ENCODE measurements around the gene ZYX.
"Not testable (repeated sequence)": the region's sequence is repeated elsewhere in the genome, so short reads cannot be mapped to it uniquely, and the experiment has no call there.

The ZYX gene

DNA sequence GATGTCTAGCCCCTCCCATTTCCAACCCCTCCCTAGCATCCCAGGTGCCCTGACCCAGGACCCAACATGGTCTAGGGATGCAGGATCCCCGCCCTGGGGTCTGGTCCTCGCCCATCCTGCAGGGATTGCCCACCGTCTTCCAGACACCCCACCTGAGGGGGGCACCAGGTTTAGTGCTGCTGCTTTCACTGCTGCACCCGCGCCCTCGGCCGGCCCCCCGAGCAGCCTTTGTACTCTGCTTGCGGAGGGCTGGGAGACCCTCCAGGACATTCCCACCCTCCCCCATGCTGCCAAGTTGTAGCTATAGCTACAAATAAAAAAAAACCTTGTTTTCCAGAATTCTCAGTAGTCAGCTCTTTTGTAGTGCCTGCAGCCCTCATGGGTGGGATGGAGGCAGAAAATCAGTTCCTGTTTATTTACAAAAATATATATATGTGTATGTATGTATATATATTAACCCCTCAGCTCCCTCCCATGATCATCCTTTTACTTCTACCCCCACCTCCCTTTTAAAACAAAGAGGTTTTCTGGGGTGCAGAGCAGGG lies 9.7 kb downstream of the ZYX start:
- H3K9me3 ChIP-seq (ENCODE audit: insufficient read depth, low read length): no peaks in the 10 kb centered on the region
- H3K27me3 ChIP-seq (ENCODE audit: low read length): no peaks in the 10 kb centered on the region
- no peak overlapping the region for H3K4me2 ChIP-seq (ENCODE audit: low read depth, low read length, poor library complexity, severe bottlenecking)
- no peak overlapping the region for H3K4me3 ChIP-seq (ENCODE audit: insufficient read depth, low read length, poor library complexity, severe bottlenecking)
- no peak overlapping the region for H2AFZ ChIP-seq (ENCODE audit: low read depth, low read length, severe bottlenecking)
- H3K36me3 ChIP-seq (ENCODE audit: low read length): no peaks in the 10 kb centered on the region
- no peak overlapping the region for H3K9ac ChIP-seq (ENCODE audit: low read length)
- no peaks in the 10 kb centered on the region for H3K9me2 ChIP-seq (replicated peaks; ENCODE audit: insufficient read depth, low read length)
- no peaks in the 10 kb centered on the region for H4K20me1 ChIP-seq (ENCODE audit: low read depth, low read length)
- H3K27ac ChIP-seq (ENCODE audit: low read depth, low read length): no peak overlapping the region
- H3K79me2 ChIP-seq (ENCODE audit: insufficient read depth, low read length): no peaks in the 10 kb centered on the region
- H3F3A ChIP-seq (ENCODE audit: insufficient read depth): no peaks in the 10 kb centered on the region
- TF ChIP-seq EZH2phosphoT487 (conservative IDR thresholded peaks at IDR 0.05; ENCODE audit: low read length): no peak
- TF ChIP-seq CTCF (IDR thresholded peaks at IDR 0.05; ENCODE audit: insufficient read depth, low read length, poor library complexity, severe bottlenecking): no peak

DNA sequence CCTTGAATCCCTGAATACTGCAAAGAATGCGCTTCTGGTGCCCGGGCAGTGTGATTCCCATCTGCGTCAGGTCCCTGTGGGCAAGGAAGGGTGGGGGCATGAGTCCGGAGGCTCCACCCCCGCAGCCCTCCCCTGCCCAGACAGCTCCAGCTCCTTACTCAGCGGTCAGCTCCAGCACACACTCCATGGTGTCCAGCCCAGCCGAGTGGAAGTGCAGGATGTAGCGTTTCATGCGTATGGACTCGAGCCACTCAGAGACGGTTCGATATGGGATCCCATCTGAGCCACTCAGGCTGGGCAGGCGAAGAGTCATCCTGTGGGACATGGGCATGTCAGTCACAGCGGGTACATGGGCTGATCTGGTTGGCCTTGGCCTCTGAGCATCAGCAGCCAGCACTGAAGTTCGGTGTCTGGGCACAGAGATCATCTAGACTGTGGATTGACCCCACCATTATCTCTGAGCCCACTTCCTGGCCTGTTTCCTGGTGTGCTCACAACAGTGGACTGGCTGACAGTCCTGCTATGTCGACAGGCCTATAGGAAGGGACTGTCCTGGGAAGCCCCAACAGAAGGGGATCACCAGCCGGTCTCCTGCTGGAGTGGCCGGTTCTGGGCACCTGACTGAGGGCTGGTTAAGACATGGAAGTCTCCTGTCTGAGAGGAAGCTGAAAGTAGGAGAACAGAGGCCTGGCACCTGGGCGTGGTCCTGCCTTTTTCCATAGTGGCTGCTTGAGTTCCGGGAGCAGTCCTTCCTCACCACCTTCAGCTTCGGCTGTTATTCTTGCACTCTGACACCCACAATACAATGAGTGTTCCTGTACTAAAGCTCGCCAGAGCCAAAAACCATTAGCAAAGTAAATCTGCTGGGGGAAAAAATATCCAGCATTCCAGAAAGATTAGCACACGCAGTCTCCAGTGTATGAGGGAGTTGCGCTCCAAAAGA lies 10.6 kb downstream of the ZYX start:
- Histone ChIP-seq H3K4me2 (ENCODE audit: low read depth, low read length, poor library complexity, severe bottlenecking) (no peak overlapping the region), H3K9me3 (ENCODE audit: insufficient read depth, low read length) (no peaks in the 10 kb centered on the region), H3K27me3 (ENCODE audit: low read length) (no peaks in the 10 kb centered on the region), H3K27ac (ENCODE audit: low read depth, low read length) (no peak overlapping the region), H3K9ac (ENCODE audit: low read length) (no peak overlapping the region), H3K79me2 (ENCODE audit: insufficient read depth, low read length) (no peaks in the 10 kb centered on the region), H3K36me3 (ENCODE audit: low read length) (no peaks in the 10 kb centered on the region), H3F3A (ENCODE audit: insufficient read depth) (no peaks in the 10 kb centered on the region), H4K20me1 (ENCODE audit: low read depth, low read length) (no peaks in the 10 kb centered on the region), H2AFZ (ENCODE audit: low read depth, low read length, severe bottlenecking) (no peak overlapping the region), H3K9me2 (replicated peaks; ENCODE audit: insufficient read depth, low read length) (no peaks in the 10 kb centered on the region), H3K4me3 (ENCODE audit: insufficient read depth, low read length, poor library complexity, severe bottlenecking) (no peak overlapping the region)
- no peak for TF ChIP-seq EZH2phosphoT487 (conservative IDR thresholded peaks at IDR 0.05; ENCODE audit: low read length)
- TF ChIP-seq CTCF (IDR thresholded peaks at IDR 0.05; ENCODE audit: insufficient read depth, low read length, poor library complexity, severe bottlenecking): no peak

DNA sequence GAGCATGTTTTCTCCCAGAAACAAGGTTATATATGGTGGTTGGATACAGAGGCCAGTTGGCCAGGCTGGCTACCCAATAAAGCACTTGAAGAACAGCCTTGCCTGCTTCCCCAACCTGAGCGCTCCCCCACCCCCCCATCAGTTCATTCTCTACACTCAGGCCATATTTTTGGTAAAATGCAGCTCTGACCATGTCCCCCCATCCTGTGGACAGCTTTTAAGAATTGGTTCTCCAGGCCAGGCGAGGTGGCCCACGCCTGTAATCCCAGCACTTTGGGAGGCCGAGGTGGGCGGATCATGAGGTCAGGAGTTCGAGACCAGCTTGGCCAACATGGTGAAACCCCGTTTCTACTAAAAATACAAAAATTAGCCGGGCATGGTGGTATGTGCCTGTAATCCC lies 11.3 kb downstream of the ZYX start:
- H3K36me3 ChIP-seq (ENCODE audit: low read length); H3F3A ChIP-seq (ENCODE audit: insufficient read depth): not testable (repeated sequence)

DNA sequence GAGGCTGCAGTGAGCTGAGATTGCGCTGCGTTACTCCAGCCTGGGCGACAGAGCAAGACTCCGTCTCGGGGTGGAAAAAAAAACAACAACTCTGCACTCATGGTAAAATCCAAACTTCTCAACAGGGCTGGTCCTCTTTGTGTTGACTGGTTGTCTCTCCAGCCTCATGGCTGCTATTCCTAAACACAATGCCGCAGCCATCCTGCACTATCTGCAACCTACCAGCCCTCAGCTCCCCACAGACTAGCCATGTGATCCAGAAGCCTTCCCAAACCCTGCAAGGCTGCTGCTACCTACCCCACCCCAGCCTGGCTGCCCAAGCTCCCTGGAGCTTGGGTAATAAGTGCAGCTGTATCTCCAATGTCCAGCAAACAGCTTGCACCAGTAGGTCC lies 11.7 kb downstream of the ZYX start:
- Histone ChIP-seq H3K79me2 (ENCODE audit: insufficient read depth, low read length) (no peaks in the 10 kb centered on the region), H3K4me3 (ENCODE audit: insufficient read depth, low read length, poor library complexity, severe bottlenecking) (no peak overlapping the region), H3K36me3 (ENCODE audit: low read length) (no peaks in the 10 kb centered on the region), H3K27ac (ENCODE audit: low read depth, low read length) (no peak overlapping the region), H2AFZ (ENCODE audit: low read depth, low read length, severe bottlenecking) (no peak overlapping the region), H3K27me3 (ENCODE audit: low read length) (no peaks in the 10 kb centered on the region), H4K20me1 (ENCODE audit: low read depth, low read length) (no peaks in the 10 kb centered on the region), H3K9me3 (ENCODE audit: insufficient read depth, low read length) (no peaks in the 10 kb centered on the region), H3K9ac (ENCODE audit: low read length) (no peak overlapping the region), H3F3A (ENCODE audit: insufficient read depth) (no peaks in the 10 kb centered on the region), H3K9me2 (replicated peaks; ENCODE audit: insufficient read depth, low read length) (no peaks in the 10 kb centered on the region), H3K4me2 (ENCODE audit: low read depth, low read length, poor library complexity, severe bottlenecking) (no peak overlapping the region)
- no peak for TF ChIP-seq CTCF (IDR thresholded peaks at IDR 0.05; ENCODE audit: insufficient read depth, low read length, poor library complexity, severe bottlenecking)
- no peak for TF ChIP-seq EZH2phosphoT487 (conservative IDR thresholded peaks at IDR 0.05; ENCODE audit: low read length)

More for the DNA sequence above, 11.3 kb downstream of the ZYX start:
- H3K9me3 ChIP-seq (ENCODE audit: insufficient read depth, low read length); H4K20me1 ChIP-seq (ENCODE audit: low read depth, low read length); H3K79me2 ChIP-seq (ENCODE audit: insufficient read depth, low read length); H3K9me2 ChIP-seq (replicated peaks; ENCODE audit: insufficient read depth, low read length); H3K9ac ChIP-seq (ENCODE audit: low read length); H3K27ac ChIP-seq (ENCODE audit: low read depth, low read length); H2AFZ ChIP-seq (ENCODE audit: low read depth, low read length, severe bottlenecking); H3K4me3 ChIP-seq (ENCODE audit: insufficient read depth, low read length, poor library complexity, severe bottlenecking); H3K27me3 ChIP-seq (ENCODE audit: low read length); H3K4me2 ChIP-seq (ENCODE audit: low read depth, low read length, poor library complexity, severe bottlenecking): not testable (repeated sequence)

Measured in SU-DHL-6 (cell line).